ENCODE measurements around the gene MLXIP. TPM values are rescaled to one million over a fixed set of nuclear protein-coding genes. Genes with fewer than 3 reads are reported as not detected.
"Not testable (repeated sequence)": the region's sequence is repeated elsewhere in the genome, so short reads cannot be mapped to it uniquely, and the experiment has no call there.

Gene MLXIP
- total RNA-seq, 1 donor from 2014 or later: 63.3 TPM

DNA sequence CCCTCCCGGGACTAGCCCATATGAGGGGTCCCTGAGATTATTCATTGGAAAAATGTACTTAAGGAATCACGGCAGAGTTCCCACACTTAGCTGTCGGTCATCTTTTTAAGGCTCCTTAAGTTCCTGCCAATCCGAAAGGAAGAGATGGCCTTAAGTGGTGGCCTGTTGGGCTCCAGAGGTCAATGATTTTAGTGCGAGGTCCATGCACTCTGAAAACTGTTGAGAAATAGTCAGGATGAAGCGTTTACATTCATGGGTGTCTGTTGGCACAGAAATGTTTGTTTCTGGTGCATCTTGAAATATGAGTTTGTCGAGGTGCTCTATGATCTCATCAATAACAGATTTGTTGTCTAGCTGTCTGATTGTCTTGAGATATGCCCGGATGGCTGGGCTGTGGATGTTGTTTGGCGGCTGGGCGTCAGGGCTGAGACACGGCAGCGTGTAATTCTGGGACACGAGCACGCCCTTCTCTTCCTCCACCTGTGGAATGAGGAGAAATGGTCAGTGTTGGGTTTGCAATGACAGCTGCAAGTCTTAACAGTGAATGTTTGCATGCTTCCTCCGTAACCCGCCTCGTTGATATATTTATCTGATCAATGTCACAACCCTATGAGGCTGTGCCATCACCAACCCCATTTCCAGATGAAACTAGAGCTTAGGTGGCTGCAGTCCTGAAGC is 93.8 kb downstream of the MLXIP start:
- no peaks in the 10 kb centered on the region for H3K36me3 Mint-ChIP-seq (ENCODE audit: low read depth, unreplicated experiment)
- no peak overlapping the region for H3K4me3 Mint-ChIP-seq (ENCODE audit: unreplicated experiment)
- no peak overlapping the region for H3K27ac Mint-ChIP-seq (ENCODE audit: unreplicated experiment)
- no peaks in the 10 kb centered on the region for H3K4me1 Mint-ChIP-seq (ENCODE audit: unreplicated experiment)
- H3K9me3 Mint-ChIP-seq (ENCODE audit: unreplicated experiment): no peaks in the 10 kb centered on the region
- peaks cover 4% of the 10 kb centered on the region for H3K27me3 Mint-ChIP-seq (ENCODE audit: unreplicated experiment)
- no peak for DNase-seq (ENCODE audit: low spot score)
- TF ChIP-seq, protein P1, sequence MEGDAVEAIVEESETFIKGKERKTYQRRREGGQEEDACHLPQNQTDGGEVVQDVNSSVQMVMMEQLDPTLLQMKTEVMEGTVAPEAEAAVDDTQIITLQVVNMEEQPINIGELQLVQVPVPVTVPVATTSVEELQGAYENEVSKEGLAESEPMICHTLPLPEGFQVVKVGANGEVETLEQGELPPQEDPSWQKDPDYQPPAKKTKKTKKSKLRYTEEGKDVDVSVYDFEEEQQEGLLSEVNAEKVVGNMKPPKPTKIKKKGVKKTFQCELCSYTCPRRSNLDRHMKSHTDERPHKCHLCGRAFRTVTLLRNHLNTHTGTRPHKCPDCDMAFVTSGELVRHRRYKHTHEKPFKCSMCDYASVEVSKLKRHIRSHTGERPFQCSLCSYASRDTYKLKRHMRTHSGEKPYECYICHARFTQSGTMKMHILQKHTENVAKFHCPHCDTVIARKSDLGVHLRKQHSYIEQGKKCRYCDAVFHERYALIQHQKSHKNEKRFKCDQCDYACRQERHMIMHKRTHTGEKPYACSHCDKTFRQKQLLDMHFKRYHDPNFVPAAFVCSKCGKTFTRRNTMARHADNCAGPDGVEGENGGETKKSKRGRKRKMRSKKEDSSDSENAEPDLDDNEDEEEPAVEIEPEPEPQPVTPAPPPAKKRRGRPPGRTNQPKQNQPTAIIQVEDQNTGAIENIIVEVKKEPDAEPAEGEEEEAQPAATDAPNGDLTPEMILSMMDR (IDR thresholded peaks at IDR 0.05; ENCODE audit: unreplicated experiment): no peak

GRCh38 chr12:122174155-122174845 is 95.7 kb downstream of the MLXIP start, which contains the start of gene IL31:
IL31 (minus strand) TSS chr12:122174221; CDS start chr12:122174172, 49 bp downstream.
- DNase-seq (ENCODE audit: low spot score): no peak
- Mint-ChIP-seq H3K27ac (ENCODE audit: unreplicated experiment) (no peak within 1 kb of the TSS), H3K27me3 (ENCODE audit: unreplicated experiment) (peaks cover 4% of the 10 kb centered on the region), H3K9me3 (ENCODE audit: unreplicated experiment) (no peaks in the 10 kb centered on the region), H3K4me1 (ENCODE audit: unreplicated experiment) (no peaks in the 10 kb centered on the region), H3K36me3 (ENCODE audit: low read depth, unreplicated experiment) (no peaks in the 10 kb centered on the region), H3K4me3 (ENCODE audit: unreplicated experiment) (peak within 1 kb of the TSS; percentile 32)
- TF ChIP-seq, protein P1 (IDR thresholded peaks at IDR 0.05; ENCODE audit: unreplicated experiment): no peak

GRCh38 chr12:122176473-122176872 is 97.9 kb downstream of the MLXIP start:
- H3K27me3 Mint-ChIP-seq (ENCODE audit: unreplicated experiment); H3K36me3 Mint-ChIP-seq (ENCODE audit: low read depth, unreplicated experiment); DNase-seq (ENCODE audit: low spot score); H3K4me3 Mint-ChIP-seq (ENCODE audit: unreplicated experiment); H3K27ac Mint-ChIP-seq (ENCODE audit: unreplicated experiment); H3K9me3 Mint-ChIP-seq (ENCODE audit: unreplicated experiment); H3K4me1 Mint-ChIP-seq (ENCODE audit: unreplicated experiment): not testable (repeated sequence)

DNA sequence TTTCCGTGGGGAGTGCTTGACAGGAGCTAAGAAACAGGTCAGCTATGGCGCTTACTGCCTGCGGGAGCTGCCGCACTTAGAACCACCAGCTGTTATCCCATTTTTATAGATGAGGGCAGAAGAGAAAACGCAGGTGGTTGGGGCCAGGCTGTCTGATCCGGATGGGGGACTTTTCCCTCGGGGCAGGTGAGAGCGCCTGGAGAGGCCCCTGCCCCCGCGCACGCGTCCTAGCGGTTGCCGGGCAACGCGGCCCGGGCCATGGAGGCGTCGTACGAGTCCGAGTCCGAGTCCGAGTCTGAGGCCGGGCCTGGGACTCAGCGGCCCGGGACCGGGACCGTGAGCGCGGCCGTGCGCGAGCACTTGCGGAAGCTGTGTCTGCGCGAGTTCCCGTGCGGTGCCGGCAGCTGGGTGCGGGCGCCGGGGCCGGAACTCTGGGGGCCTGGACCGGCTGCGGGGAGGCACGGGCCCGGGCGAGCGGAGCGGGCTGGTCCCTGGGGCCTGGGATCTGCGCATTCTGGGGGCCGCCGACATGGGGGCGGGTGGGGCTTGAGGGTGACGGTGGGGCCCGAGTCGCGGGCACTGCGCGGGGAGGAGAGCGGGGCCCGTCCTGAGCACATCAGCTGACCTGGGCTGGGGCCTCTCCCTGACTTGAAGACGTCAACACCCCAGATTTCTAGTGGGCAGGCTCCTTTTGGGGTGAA is 104.5 kb downstream of the MLXIP start, which contains the start of gene LRRC43:
Gene LRRC43 (plus strand): TSS at position 237 of the 701 bp plus-strand sequence. CDS start 22 bp downstream, at position 259.
- peaks cover 4% of the 10 kb centered on the region for H3K4me1 Mint-ChIP-seq (ENCODE audit: unreplicated experiment)
- no peaks in the 10 kb centered on the region for H3K9me3 Mint-ChIP-seq (ENCODE audit: unreplicated experiment)
- H3K4me3 Mint-ChIP-seq (ENCODE audit: unreplicated experiment): peak within 1 kb of the TSS; percentile 85
- H3K27me3 Mint-ChIP-seq (ENCODE audit: unreplicated experiment): peaks cover 3% of the 10 kb centered on the region
- no peak within 1 kb of the TSS for H3K27ac Mint-ChIP-seq (ENCODE audit: unreplicated experiment)
- DNase-seq (ENCODE audit: low spot score): peak; percentile 59
- TF ChIP-seq, protein P1 (IDR thresholded peaks at IDR 0.05; ENCODE audit: unreplicated experiment): no peak
- peaks cover 4% of the 10 kb centered on the region for H3K36me3 Mint-ChIP-seq (ENCODE audit: low read depth, unreplicated experiment)

DNA sequence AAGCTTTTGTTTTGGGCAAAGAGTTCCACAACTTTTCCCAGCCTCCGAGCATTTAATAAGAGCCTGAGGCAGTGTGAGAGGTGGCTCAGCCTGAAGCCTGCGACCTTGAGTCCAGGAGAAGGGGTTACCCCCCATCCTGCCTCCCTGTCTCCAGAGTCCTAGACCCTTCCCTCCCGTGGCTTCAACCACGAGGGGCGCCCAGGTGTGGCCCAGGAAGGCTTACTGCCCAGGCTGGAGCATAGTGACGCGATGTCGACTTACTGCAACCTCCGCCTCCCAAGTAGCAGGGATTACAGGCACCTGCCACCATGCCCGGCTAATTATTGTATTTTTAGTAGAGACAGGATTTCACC is 105.0 kb downstream of the MLXIP start:
- no peak for DNase-seq (ENCODE audit: low spot score)
- Mint-ChIP-seq H3K4me3 (ENCODE audit: unreplicated experiment) (no peak overlapping the region), H3K27me3 (ENCODE audit: unreplicated experiment) (peaks cover 3% of the 10 kb centered on the region), H3K36me3 (ENCODE audit: low read depth, unreplicated experiment) (peaks cover 4% of the 10 kb centered on the region), H3K27ac (ENCODE audit: unreplicated experiment) (no peak overlapping the region), H3K4me1 (ENCODE audit: unreplicated experiment) (peaks cover 4% of the 10 kb centered on the region), H3K9me3 (ENCODE audit: unreplicated experiment) (no peaks in the 10 kb centered on the region)
- TF ChIP-seq, protein P1 (IDR thresholded peaks at IDR 0.05; ENCODE audit: unreplicated experiment): no peak
